ENCODE results near the gene ANKRD33B. TPM values are rescaled to one million over a fixed set of nuclear protein-coding genes. Genes with fewer than 3 reads are reported as not detected.

ANKRD33B gene
- total RNA-seq, 4 donors from 2014 or later: 4.4 to 17.2 (median 5.9) TPM

DNA sequence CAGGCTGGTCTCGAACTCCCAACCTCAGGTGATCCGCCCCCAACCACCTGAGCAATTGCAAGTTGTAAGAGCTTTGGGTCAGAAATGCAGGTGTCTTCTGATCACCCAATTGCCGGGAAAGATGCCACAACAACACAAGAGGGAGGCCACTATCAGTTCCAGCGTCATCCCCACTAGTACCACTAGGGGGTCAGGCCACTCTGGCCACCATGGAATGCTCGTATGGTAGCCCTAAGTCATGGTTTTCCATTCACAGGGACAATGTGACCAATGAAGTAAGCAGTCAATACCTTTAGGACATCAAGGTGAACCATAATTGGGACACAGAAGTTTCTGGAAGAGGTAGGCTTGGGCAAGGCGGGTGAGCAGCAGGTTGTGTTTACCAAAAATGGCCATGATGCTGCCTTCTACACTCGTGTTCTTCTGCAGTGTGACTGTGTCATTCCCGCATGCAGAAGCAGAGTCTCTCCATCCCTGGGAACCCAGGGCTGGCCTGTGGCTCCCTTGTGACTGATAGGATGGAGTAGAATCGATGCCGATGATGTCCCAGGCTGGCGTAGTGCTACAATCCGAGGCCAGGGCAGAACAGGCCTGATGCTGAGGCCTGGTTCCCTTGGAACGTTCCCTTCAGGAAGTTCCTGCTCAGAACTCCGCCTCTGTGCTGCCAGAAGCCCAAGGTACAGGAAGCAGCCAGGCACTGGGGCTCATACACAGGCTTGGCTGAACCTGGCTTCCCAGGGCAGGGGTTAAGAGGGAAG is 42.2 kb upstream of the ANKRD33B start:
- TF ChIP-seq, protein P1, sequence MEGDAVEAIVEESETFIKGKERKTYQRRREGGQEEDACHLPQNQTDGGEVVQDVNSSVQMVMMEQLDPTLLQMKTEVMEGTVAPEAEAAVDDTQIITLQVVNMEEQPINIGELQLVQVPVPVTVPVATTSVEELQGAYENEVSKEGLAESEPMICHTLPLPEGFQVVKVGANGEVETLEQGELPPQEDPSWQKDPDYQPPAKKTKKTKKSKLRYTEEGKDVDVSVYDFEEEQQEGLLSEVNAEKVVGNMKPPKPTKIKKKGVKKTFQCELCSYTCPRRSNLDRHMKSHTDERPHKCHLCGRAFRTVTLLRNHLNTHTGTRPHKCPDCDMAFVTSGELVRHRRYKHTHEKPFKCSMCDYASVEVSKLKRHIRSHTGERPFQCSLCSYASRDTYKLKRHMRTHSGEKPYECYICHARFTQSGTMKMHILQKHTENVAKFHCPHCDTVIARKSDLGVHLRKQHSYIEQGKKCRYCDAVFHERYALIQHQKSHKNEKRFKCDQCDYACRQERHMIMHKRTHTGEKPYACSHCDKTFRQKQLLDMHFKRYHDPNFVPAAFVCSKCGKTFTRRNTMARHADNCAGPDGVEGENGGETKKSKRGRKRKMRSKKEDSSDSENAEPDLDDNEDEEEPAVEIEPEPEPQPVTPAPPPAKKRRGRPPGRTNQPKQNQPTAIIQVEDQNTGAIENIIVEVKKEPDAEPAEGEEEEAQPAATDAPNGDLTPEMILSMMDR (IDR thresholded peaks at IDR 0.05): no peak
- TF ChIP-seq POLR2AphosphoS5 (IDR thresholded peaks at IDR 0.05) (no peak), EP300 (IDR thresholded peaks at IDR 0.05) (no peak), POLR2A (IDR thresholded peaks at IDR 0.05) (no peak)
- no peaks in the 10 kb centered on the region for H3K36me3 ChIP-seq
- ATAC-seq: no peak
- H3K4me1 ChIP-seq: no peaks in the 10 kb centered on the region
- H3K27ac ChIP-seq: no peak overlapping the region
- H3K9me3 ChIP-seq: no peaks in the 10 kb centered on the region
- 86 to 89% methylated on average over 8 to 11 of the region's 14 CpGs for WGBS, 2 donors (ENCODE audit: low coverage in 1 of 2)
- no peaks in the 10 kb centered on the region for H3K27me3 ChIP-seq
- H3K4me3 ChIP-seq: no peak overlapping the region

DNA sequence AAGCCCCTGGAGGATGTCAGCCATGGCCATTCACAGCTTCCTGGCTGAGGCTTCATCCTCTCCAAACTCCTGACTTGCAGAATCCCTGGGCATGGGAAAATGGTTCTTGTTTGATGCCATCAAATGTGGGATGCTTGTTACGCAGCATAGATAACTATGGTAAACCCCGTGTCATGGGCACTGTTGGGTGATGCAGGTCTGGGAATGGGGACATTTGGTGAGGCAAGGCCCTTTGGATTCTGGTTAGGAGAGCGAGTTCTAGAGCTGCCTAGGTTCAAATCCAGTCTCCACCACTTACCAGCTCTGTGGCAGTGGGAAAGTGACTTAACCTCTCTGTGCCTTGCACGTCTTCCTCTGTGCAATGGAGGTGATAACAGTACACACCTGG is 41.7 kb upstream of the ANKRD33B start:
- H3K27me3 ChIP-seq: no peaks in the 10 kb centered on the region
- no peak overlapping the region for H3K27ac ChIP-seq
- no peaks in the 10 kb centered on the region for H3K4me1 ChIP-seq
- 100% methylated on average over 3 of the region's 4 CpGs; no CpG with 5 or more reads in 1 of the 2 donors for WGBS, 2 donors (ENCODE audit: low coverage in 1 of 2)
- H3K9me3 ChIP-seq: no peaks in the 10 kb centered on the region
- H3K36me3 ChIP-seq: no peaks in the 10 kb centered on the region
- no peak overlapping the region for H3K4me3 ChIP-seq
- TF ChIP-seq POLR2A (IDR thresholded peaks at IDR 0.05) (no peak), EP300 (IDR thresholded peaks at IDR 0.05) (no peak), POLR2AphosphoS5 (IDR thresholded peaks at IDR 0.05) (no peak)
- TF ChIP-seq, protein P1 (IDR thresholded peaks at IDR 0.05): no peak
- no peak for ATAC-seq

DNA sequence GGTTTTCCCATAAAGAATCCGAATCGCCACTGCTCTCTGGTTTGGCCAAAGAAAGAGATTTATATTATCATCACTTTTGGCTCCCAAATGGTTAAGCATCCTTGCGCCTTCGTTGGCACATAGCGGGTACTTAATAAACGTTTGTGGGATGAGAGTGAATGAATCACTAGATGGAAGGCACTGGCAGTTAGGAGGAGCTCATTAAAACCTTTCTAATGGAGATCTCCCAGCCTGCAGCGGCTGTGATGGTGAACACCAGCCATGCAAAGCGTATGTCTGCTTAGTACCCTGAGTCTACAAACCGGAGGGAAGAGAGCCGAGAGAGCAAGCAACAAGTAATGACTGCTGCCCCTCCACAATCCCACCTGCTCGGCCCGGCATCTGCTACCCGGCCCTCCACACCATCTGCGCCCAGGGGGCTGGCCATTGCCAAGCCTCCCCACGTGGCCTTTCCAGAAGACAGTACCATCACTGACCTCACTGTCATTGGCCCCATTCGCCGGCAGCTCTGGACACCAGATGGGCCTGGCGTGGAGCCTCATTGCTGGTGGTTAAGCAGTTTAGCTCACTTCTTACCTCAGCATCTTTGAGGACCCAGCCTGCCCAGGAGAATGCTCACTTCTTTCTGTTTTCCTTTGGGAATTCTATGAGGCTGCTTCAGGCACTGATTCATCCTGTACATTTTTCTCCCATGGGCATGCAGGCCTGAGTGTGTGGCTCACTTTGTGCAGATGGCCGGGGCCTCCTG is 39.3 kb upstream of the ANKRD33B start:
- no peaks in the 10 kb centered on the region for H3K27me3 ChIP-seq
- H3K4me3 ChIP-seq: no peak overlapping the region
- 77 to 80% methylated on average over 2 to 14 of the region's 19 CpGs for WGBS, 2 donors (ENCODE audit: low coverage in 1 of 2)
- H3K27ac ChIP-seq: no peak overlapping the region
- no peaks in the 10 kb centered on the region for H3K36me3 ChIP-seq
- TF ChIP-seq POLR2AphosphoS5 (IDR thresholded peaks at IDR 0.05): no peak
- no peak for TF ChIP-seq POLR2A (IDR thresholded peaks at IDR 0.05)
- TF ChIP-seq EP300 (IDR thresholded peaks at IDR 0.05): no peak
- TF ChIP-seq, protein P1 (IDR thresholded peaks at IDR 0.05): no peak
- no peak for ATAC-seq
- no peaks in the 10 kb centered on the region for H3K4me1 ChIP-seq
- H3K9me3 ChIP-seq: no peaks in the 10 kb centered on the region

DNA sequence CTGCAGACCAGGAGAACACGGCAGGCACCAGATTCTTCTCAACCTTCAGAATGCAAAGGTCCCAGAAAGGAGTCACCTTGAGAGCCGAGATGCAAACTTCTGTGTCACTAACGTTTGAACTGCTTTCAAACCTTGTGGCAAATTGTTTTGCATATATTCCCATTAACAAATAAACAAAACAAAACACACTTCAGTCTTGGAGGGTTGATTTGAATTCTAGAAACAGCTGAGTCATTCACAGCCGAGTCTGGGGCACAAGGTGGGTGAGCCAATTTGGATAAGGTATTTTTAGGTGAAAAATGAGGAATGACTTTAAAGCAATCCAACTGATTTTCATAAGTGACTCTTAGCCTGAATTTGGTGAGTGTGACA is 38.8 kb upstream of the ANKRD33B start:
- no peak overlapping the region for H3K27ac ChIP-seq
- 51 to 69% methylated on average over 2 to 3 of the region's 4 CpGs for WGBS, 2 donors (ENCODE audit: low coverage in 1 of 2)
- no peak overlapping the region for H3K4me3 ChIP-seq
- no peaks in the 10 kb centered on the region for H3K27me3 ChIP-seq
- TF ChIP-seq, protein P1 (IDR thresholded peaks at IDR 0.05): no peak
- ATAC-seq: no peak
- H3K4me1 ChIP-seq: no peaks in the 10 kb centered on the region
- no peaks in the 10 kb centered on the region for H3K9me3 ChIP-seq
- H3K36me3 ChIP-seq: no peaks in the 10 kb centered on the region
